ENCODE data around the gene ACIN1. TPM values are rescaled to one million over a fixed set of nuclear protein-coding genes. Genes with fewer than 3 reads are reported as not detected.

ACIN1 gene
- total and polyA plus RNA-seq, 10 of the 15 experiments (the other 5 are each of a cell fraction or from before 2014, with no cell fraction given) = 4.3 to 148 (median 93.4) TPM

GRCh38 chr14:23119363-23120327 lies 24.7 kb upstream of the ACIN1 start (continued):
- no peak for TF ChIP-seq REST (IDR thresholded peaks at IDR 0.05; ENCODE audit: low read depth, low read length)
- TF ChIP-seq RB1 (IDR thresholded peaks at IDR 0.05; ENCODE audit: borderline replicate concordance) = no peak
- 0 out of 2 replicates have a peak, but pooled peaks have one; percentile 41 for TF ChIP-seq YY1 (IDR thresholded peaks at IDR 0.05; ENCODE audit: low read depth, low read length)
- TF ChIP-seq SPI1 (IDR thresholded peaks at IDR 0.05; ENCODE audit: borderline replicate concordance, insufficient read depth, low read depth, low read length) = peak; percentile 18; the same call in 1 of the 2 replicates
- TF ChIP-seq EED (IDR thresholded peaks at IDR 0.05; ENCODE audit: low read depth) = 0 out of 2 replicates have a peak, but pooled peaks have one; percentile 34
- peak; percentile 42; the same call in 1 of the 2 replicates for TF ChIP-seq RUNX3 (IDR thresholded peaks at IDR 0.05; ENCODE audit: low read length)
- no peak for TF ChIP-seq CHD1 (IDR thresholded peaks at IDR 0.05; ENCODE audit: low read depth, low read length)
- TF ChIP-seq ZNF24 (IDR thresholded peaks at IDR 0.05) = no peak
- no peak for TF ChIP-seq SRF (IDR thresholded peaks at IDR 0.05; ENCODE audit: low read depth in 2 of 2, low read length in 2 of 2)
- peak; percentile 40; the same call in 1 of the 2 replicates for TF ChIP-seq TCF7 (IDR thresholded peaks at IDR 0.05; ENCODE audit: borderline replicate concordance)
- TF ChIP-seq PAX5 (IDR thresholded peaks at IDR 0.05; ENCODE audit: borderline replicate concordance, low read depth, low read length) = 0 out of 2 replicates have a peak, but pooled peaks have one; percentile 22

Measured in GM12878 (cell line).